COLO668 (cell line): ENCODE data around the gene PAFAH1B1.
"Not testable (repeated sequence)": the region's sequence is repeated elsewhere in the genome, so short reads cannot be mapped to it uniquely, and the experiment has no call there.

Source experiments
- DNase-seq: peaks from one replicate; lab custom pipeline; 2025; ENCODE audit not compliant: unreplicated experiment; lab: John Stamatoyannopoulos, UW

The PAFAH1B1 gene

GRCh38 chr17:2593821-2594721 is 617 bp downstream of the PAFAH1B1 start:
- DNase-seq, result peak; percentile 86

DNA sequence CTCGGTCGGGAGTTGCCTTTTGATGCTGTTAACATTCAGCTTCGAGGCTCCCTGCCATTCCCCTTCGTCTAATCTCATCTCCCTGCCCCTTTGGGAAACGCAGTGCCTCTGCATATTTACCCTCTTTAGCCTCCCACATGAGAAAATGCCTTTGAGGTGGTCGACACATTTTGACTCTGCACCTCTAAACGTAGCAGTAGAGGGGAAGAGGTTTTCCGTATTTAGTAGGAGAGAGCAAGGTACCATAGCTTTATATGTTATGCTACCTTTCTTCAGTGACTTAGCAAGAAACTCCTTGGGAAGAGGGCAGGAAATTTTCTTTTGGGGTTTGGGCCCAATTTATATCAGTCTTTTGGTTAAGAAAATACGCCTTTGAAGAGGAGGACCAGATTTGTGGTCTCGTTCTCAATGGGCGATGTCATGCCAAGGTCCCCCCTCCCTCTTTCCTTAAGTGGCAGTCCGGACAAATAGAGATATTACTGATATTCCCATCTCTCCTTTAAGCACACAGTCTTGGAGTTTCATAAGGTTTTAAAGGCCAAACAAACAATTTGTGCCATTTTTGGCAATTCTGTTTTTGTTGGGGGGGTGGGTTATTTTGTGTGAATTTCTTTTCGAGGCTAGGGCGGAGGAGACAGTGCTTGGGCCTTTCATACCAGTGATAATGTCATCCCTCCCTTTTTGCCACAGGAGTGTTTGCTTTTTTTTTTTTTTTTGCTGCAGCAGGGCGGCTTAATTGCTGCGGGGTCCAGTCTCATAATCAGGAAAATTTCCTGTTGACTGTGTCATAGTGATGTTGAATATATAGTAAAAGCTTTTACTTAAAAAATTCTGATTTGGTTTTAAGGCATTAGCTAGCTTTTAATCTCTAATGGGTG is 1.5 kb downstream of the PAFAH1B1 start:
- DNase-seq, result no peak

- DNase-seq, result no peak
These were observed 2.3 kb downstream of the PAFAH1B1 start for GRCh38 chr17:2595716-2596115.

DNA sequence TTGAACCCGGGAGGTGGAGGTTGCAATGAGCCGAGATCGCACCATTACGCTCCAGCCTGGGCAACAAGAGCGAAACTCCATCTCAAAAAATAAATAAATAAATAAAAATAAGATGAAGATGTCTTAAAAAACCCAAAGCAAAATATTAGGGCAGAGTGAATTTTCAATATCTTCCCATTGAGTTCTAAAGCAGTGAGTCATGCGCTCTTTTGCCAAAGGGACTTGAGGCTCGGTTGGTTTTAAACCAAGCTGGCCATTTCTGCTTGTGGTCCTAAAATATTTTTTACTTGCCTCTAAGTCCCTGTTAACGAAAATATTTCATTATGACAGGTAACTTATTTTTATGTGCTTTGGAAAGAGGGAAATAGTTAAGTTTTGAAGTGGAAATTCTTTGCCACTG is 4.7 kb downstream of the PAFAH1B1 start:
- no peak for DNase-seq

DNA sequence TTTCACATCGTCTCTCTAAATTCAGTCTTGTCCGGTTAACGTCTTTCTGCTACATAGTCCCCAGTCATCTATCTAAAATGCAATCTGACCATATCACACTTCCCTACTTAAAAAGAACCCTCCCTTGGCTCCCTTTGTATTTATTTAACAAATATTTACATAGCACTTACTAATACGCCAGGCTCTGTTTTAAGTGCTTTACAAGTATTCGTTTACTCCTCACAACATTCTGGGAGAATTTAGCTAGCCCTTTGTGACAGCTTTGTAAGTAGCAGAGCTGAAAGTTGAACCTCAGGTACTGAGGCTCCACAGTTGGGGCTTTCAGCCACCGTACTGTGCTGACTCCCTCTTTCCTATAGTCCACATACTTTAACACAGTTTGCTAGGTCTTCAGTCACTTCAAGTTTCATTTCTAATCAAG is 9.2 kb downstream of the PAFAH1B1 start:
- no peak for DNase-seq

DNA sequence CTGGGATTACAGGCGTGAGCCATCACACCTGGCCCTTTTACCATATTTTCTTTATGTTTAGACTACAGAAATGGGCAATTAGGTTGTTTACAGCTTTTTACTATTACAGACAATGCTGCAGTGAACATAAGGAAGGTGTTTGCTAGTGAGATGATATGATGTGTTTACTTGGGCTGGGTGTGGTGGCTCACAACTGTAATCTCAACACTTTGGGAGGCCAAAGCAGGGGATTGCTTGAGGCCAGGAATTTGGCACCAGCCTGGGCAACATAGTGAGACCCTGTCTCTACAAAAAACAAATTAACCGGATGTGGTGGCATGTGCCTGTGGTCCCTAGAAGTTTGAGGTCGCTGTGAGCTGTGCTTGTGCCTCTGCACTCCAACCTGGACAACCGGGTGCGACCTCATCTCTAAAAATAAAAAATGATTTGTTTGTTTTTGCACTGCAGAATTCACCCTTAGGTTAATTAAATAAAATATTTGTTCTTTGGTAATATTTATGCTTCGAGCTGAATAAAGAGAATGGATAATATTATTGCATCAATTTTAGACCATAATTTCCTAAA is 15.0 kb downstream of the PAFAH1B1 start:
- no peak for DNase-seq

DNA sequence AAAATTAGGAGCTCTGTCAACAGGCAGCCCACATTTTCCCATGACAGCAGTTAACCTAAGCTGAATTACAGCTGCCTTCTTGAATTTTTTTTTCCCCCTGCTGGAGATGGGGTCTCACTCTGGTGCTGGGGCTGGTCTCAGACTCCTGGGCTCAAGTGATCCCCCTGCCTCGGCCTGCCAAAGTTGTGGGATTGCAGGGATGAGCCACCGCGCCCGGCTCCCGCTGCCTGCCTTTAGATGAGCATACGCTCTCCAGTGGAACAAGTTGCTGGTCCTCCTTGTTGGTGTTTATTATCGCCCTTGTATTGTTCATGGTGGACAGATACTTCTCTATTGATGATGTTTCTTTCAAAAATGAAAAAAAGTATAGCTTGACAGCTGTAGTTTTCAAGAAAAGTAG is 15.6 kb downstream of the PAFAH1B1 start:
- no peak for DNase-seq

DNA sequence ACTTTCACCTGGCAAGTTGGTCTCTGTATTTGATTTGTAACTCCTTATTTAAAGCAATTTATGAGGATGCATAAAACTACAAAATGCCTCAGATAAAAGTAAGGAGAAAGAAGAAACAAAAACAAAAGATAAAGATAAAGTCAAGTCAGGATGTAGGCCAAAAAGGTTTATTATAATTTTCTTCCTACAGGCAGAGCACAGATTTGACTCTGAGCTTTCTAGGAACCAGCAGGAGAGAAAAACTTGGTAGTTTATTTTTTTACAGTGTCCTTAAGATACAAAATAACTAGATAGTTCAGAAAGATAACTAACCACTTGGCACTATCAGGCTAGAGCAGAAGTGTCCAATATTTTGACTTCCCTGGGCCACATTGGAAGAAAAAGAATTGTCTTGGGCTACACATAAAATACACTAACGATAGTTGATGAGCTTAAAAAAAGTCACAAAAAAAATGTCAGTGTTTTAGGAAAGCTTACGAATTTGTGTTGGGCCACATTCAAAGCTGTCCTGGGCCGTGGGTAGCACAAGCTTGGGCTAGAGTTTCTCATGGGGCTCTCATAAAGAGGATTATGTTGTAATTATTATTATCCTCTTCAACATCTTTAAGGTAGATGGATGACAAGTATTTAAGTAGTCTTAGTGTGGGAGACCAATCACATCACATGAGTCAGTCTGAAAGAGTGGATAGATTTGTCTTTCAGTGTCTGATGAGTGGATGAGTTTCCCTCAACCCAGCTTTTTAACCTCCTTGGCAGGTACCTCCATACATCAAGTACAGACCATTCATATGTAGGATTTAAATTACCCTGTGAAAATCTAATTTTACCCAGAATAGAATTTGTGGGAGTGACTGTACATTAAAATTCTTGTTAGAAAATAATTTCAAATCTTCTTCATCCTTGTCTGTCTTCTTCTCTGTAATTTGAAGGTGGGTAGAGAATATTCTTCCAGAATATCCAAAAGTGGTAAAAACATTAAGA is 17.0 kb downstream of the PAFAH1B1 start:
- no peak for DNase-seq

GRCh38 chr17:2611627-2612026 is 18.2 kb downstream of the PAFAH1B1 start:
- DNase-seq, result no peak

DNA sequence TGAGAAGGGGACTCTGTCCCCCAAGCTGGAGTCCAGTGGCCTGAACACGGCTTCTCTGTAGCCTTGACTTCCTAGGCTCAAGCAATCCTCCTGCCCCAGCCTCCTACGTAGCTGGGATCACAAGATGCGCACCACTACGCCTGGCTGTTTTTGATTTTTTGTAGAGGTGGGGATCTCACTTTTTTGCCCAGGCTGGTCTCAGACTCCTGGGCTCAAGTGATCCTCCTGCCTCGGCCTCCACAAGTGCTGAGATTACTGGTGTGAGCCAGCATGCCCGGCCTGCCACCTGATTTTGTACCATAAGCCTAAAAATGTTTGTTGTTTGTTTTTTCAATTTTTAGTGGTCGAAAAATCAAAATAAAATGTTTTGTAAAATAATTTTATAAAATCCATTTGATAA is 19.2 kb downstream of the PAFAH1B1 start:
- DNase-seq, result no peak

GRCh38 chr17:2613089-2613808 is 19.8 kb downstream of the PAFAH1B1 start:
- no peak for DNase-seq

DNA sequence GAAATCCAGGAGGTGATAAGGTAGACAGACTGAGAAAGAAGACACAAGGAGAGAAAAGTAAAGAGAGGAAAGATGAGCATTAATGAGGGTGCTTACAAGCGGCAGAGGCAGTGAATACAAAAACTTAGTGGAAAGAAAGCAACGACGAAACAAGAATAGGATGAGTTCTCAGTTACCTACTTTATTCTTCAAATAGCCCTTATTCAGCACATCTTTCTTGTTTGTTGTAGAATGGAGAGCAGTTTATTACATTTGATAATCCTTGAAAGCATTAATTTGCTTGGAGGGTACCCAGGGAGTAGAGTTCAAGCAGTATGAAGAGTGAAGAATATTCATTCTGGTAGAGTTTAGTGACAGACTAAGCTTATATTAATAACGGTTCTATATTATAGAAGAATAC is 22.4 kb downstream of the PAFAH1B1 start:
- no peak for DNase-seq

DNA sequence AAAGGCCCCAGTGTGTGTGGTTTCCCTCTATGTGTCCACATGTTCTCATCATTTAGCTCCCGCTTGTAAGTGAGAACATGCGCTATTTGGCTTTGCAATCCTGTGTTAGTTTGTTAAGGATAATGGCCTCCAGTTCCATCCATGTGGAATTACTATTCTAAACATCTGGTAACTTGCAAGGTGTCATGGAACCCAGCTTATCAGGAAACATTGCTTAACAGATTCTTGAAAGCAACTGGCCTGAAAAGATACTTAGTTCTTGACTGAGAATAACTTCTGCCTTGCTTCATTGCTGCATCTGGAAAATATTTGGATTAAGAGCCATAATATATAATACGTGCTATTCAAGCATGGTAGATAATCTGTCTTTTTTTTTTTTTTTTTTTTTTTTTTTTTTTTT is 27.8 kb downstream of the PAFAH1B1 start:
- DNase-seq, result no peak

DNA sequence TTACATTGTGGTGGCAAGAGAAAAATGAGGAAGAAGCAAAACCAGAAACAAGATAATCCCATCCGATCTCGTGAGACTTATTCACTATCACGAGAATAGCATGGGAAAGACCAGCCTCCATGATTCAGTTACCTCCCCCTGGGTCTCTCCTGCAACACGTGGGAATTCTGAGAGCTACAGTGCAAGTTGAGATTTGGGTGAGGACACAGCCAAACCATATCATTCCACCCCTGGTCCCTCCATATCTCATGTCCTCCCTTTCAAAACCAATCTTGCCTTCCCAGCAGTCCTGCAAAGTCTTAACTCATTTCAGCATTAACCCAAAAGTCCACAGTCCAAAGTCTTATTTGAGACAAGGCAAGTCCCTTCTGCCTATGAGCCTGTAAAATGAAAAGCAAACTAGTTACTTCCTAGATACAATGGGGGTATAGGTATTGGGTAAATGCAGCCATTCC is 28.5 kb downstream of the PAFAH1B1 start:
- not testable (repeated sequence) for DNase-seq

DNA sequence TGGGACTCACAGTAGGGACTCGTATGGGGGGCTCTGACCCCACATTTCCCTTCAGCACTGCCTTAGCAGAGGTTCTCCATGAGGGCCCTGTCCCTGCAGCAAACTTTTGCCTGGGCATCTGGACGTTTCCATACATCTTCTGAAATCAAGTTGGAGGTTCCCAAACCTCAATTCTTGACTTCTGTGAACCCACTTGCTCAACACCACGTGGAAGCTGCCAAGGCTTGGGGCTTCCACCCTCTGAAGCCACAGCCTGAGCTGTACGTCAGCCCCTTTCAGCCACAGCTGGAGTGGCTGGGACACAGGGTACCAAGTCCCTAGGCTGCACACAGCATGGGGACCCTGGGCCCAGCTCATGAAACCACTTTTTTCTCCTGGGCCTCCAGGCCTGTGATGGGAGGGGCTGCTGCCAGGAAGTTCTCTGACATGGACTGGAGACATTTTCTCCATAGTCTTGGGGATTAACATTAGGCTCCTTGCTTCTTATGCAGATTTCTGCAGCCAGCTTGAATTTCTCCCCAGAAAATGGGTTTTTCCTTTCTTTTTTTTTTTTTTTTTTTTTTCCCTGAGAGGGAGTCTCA is 29.4 kb downstream of the PAFAH1B1 start:
- not testable (repeated sequence) for DNase-seq

DNA sequence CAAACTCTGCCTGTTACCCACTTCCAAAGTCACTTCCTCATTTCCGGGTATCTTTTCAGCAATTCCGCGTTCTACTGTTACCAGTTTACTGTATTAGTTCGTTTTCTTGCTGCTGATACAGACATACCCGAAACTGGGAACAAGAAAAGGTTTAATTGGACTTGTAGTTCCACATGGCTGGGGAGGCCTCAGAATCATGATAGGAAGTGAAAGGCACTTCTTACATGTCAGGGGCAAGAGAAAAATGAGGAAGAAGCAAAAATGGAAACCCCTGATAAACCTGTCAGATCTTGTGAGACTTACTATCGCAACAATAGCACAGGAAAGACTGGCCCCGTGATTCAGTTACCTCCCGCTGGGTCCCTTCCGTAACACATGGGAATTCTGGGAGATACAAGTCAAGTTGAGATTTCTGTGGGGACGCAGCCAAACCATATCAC is 30.9 kb downstream of the PAFAH1B1 start:
- no peak for DNase-seq

- DNase-seq, result not testable (repeated sequence)
These were observed 33.3 kb downstream of the PAFAH1B1 start for GRCh38 chr17:2626626-2627219.

GRCh38 chr17:2628922-2629321 is 35.5 kb downstream of the PAFAH1B1 start:
- not testable (repeated sequence) for DNase-seq

DNA sequence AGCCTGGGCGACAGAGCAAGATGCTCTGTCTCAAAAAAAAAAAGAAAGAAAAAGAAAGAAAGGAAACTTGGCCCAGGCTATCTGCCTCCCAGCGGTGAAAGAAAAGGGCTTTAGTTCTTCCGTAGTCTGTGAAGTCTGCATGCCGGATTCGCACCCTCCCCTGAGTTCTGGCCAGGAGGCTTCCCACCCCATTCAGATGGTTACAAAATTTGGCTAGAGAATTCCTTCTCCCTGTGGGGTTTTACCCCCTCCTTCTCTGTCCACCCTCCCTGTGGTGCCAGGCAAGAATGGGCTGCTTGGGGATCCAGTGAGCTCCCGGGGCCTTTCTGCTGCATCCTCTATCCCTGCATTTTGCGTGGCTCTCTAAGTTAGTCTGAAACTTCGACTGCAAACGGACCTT is 37.8 kb downstream of the PAFAH1B1 start:
- no peak for DNase-seq
